Activated T-helper 2 cell treated with anti-CD3 and anti-CD28 coated beads, Interferon-gamma antibody, Interleukin-2, Interleukin-4, amounts not matched to agents 10 μg/mL and 5 μg/mL and 100 μg/mL, durations not matched to agents 14 hours and 24 hours and 36 hours (primary cell): ENCODE measurements around the gene ARMC10. TPM values are rescaled to one million over a fixed set of nuclear protein-coding genes. Genes with fewer than 3 reads are reported as not detected.
A peak's percentile ranks its signal among the peaks of the same experiment; 100 is the strongest.
"Not testable (repeated sequence)": the region's sequence is repeated elsewhere in the genome, so short reads cannot be mapped to it uniquely, and the experiment has no call there.

Source experiments
- DNase-seq: peaks from one replicate; pipeline ENCODE4 v3.0.0; 2021; ENCODE audit warnings: low spot score
- H3K27ac Mint-ChIP-seq: one replicate; pipeline ENCODE4 v1.8.0; 2021; ENCODE audit warnings: mixed read lengths
- H3K27me3 Mint-ChIP-seq: one replicate; pipeline ENCODE4 v1.8.0; 2021; ENCODE audit warnings: low read depth, mixed read lengths
- H3K36me3 Mint-ChIP-seq: one replicate; pipeline ENCODE4 v1.8.0; 2021; ENCODE audit warnings: low read depth, mixed read lengths
- H3K4me1 Mint-ChIP-seq: one replicate; pipeline ENCODE4 v1.8.0; 2021; ENCODE audit warnings: low read depth, mixed read lengths
- H3K4me3 Mint-ChIP-seq: one replicate; pipeline ENCODE4 v1.8.0; 2021; ENCODE audit warnings: low read depth, mild to moderate bottlenecking, moderate library complexity, mixed read lengths
- H3K9me3 Mint-ChIP-seq: one replicate; pipeline ENCODE4 v1.8.0; 2021; ENCODE audit warnings: mixed read lengths
- intact Hi-C: fragments of 100-400 bp; cut with micrococcal nuclease; formaldehyde crosslinking; loops from one replicate; pipeline ENCODE4 v1.15.1; 2023
- total RNA-seq: library from RNA; stranded (reverse); gene quantifications from 2 replicates; pipeline ENCODE4 v1.2.3, GENCODE V29; 2022

The ARMC10 gene
- total RNA-seq, 1 donor from 2014 or later = 46.9 TPM

DNA sequence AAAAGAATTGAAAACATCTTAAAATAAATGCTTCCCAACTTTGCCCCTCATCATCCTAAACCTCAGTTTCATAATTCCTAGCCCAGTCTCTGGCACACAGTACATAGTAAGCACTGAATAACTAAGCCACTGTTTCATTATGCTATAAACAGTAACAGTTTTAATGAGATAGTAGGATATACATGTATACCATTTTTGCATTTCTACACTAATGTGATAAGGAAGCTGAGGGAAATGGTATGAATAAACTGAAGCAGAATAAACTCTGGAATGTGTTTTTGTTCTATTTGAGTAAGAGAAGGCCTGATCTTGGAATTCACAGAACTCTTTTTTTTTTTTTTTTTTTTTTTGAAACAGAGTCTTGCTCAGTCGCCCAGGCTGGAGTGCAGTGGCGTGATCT is 65.1 kb downstream of the ARMC10 start:
- peaks cover 9% of the 10 kb centered on the region for H3K4me1 Mint-ChIP-seq
- no peak for DNase-seq

DNA sequence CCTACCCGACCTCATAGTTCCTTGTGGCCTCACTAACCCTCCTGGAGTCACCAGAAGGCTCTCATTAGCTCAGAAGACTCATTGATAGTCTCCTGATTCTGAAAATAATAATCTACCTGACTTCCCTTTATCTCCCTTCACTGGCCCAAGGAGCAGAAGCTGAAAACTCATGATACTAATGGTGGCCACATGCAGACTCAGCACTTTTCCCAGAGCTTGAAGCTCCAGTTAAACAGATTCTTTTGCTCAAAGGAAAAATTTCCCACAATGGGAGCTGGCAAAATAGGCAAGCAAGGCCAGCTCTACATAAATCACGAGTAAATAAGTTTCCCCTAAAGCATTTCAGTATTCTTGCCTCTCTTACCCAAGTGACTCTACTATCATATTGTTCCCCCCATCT is 65.7 kb downstream of the ARMC10 start:
- H3K36me3 Mint-ChIP-seq = peaks cover 24% of the 10 kb centered on the region
- peaks cover 9% of the 10 kb centered on the region for H3K4me1 Mint-ChIP-seq
- H3K27me3 Mint-ChIP-seq = no peaks in the 10 kb centered on the region
- no peak overlapping the region for H3K4me3 Mint-ChIP-seq
- no peak for DNase-seq
- H3K9me3 Mint-ChIP-seq = no peaks in the 10 kb centered on the region
- intact Hi-C loops = no loop called here
- H3K27ac Mint-ChIP-seq = no peak overlapping the region

More for the DNA sequence above, 65.1 kb downstream of the ARMC10 start:
- Mint-ChIP-seq H3K9me3 (no peaks in the 10 kb centered on the region), H3K27me3 (no peaks in the 10 kb centered on the region), H3K27ac (no peak overlapping the region), H3K4me3 (no peak overlapping the region), H3K36me3 (peaks cover 24% of the 10 kb centered on the region)
- intact Hi-C loops = no loop called here

DNA sequence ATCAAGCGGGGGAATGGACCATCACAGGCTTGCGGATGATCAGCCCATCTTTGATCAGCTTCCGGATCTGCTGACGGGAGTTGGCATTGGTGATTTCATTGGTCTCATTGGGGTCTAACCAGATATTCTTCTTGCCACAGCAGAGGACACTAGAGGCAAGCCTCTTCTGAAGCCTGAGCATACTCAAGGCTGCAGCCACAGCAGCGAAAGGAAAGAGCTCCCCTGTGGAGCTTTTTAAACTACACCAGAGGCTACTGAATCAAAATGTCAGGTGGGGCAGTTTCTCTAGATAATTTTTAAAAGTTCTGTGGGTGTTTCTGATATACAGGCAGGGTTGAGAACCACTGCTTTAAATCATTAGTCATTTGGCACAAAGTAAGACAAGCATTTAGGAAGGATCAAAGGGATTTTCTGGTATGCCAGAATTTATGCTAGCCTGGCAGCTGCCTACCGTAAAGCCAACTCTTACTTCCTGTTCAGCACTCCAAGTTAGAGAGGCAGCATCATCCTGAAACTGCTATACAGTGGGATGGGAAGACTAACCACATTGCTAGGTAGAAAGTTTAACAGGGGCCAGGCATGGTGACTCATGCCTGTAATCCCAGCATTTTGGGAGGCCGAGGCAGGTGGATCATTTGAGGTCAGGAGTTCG is 66.9 kb downstream of the ARMC10 start:
- Mint-ChIP-seq H3K27ac (no peak overlapping the region), H3K4me1 (peaks cover 16% of the 10 kb centered on the region), H3K36me3 (peaks cover 27% of the 10 kb centered on the region), H3K9me3 (no peaks in the 10 kb centered on the region), H3K4me3 (no peak overlapping the region), H3K27me3 (no peaks in the 10 kb centered on the region)
- DNase-seq = no peak
- intact Hi-C loops = no loop called here

DNA sequence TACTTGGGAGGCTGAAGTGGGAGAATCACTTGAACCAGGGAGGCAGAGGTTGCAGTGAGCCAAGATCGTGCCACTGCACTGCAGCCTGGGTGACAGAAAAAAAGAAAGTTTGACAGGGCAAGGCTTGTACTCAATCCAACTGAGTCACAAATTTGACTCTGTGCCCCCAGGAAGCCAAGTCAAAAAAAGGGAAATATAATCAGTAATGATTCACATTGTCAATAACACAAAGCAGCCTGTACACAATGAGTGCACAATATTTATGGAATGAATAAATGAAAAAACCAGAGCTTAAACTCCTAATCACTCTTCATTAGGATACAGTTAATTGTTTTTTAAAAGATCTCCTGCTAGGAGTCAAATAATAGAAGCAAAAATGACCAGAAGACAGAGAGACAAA is 67.6 kb downstream of the ARMC10 start:
- intact Hi-C loops = no loop called here
- H3K4me1 Mint-ChIP-seq = peaks cover 22% of the 10 kb centered on the region
- H3K36me3 Mint-ChIP-seq = peaks cover 27% of the 10 kb centered on the region
- no peaks in the 10 kb centered on the region for H3K27me3 Mint-ChIP-seq
- no peak for DNase-seq
- no peak overlapping the region for H3K27ac Mint-ChIP-seq
- H3K4me3 Mint-ChIP-seq = no peak overlapping the region
- no peaks in the 10 kb centered on the region for H3K9me3 Mint-ChIP-seq

DNA sequence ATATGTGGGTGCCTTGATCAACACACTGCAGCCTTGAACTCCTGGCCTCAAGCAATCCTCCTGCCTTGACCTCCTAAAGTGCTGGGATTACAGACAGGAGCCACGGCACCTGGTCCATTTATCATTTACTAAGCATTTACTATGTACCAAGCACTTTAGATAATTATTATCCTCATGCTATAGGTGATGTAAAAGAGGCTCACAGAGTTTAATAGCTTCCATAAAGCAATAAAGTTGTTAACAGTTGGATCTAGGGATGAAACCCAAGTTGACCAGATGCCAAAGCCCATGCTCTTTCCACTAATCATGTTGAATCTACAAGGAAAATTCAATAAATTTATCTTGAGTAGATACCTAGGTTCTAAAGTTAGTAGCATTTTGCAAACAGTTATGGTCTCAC is 68.9 kb downstream of the ARMC10 start:
- no peaks in the 10 kb centered on the region for H3K27me3 Mint-ChIP-seq
- intact Hi-C loops = no loop called here
- no peaks in the 10 kb centered on the region for H3K9me3 Mint-ChIP-seq
- H3K36me3 Mint-ChIP-seq = peaks cover 27% of the 10 kb centered on the region
- H3K27ac Mint-ChIP-seq = no peak overlapping the region
- peaks cover 31% of the 10 kb centered on the region for H3K4me1 Mint-ChIP-seq
- no peak for DNase-seq
- H3K4me3 Mint-ChIP-seq = no peak overlapping the region

DNA sequence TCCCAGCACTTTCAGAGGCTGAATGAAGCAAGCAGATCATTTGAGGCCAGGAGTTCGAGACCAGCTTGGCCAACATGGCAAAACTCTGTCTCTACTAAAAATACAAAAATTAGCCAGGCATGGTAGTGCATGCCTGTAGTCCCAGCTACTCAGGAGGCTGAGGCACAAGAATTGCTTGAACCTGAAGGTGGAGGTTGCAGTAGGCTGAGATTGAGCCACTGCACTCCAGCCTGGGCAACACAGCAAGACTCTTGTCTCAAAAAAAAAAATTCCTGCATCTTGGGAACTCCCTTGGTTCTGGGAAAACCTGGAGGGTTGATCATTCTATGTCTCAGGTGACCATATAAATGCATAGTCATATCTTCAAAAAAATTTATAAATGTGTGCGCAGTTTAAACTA is 69.8 kb downstream of the ARMC10 start:
- not testable (repeated sequence) for H3K9me3 Mint-ChIP-seq, H3K27ac Mint-ChIP-seq, DNase-seq, H3K4me3 Mint-ChIP-seq, H3K27me3 Mint-ChIP-seq
- Mint-ChIP-seq H3K36me3 (peaks cover 27% of the 10 kb centered on the region), H3K4me1 (peaks cover 34% of the 10 kb centered on the region)
- intact Hi-C loops = loop anchor here (5.0 kb wide), 1 partner anchor 198 kb away; the partner anchor contains the start of gene DNAJC2

DNA sequence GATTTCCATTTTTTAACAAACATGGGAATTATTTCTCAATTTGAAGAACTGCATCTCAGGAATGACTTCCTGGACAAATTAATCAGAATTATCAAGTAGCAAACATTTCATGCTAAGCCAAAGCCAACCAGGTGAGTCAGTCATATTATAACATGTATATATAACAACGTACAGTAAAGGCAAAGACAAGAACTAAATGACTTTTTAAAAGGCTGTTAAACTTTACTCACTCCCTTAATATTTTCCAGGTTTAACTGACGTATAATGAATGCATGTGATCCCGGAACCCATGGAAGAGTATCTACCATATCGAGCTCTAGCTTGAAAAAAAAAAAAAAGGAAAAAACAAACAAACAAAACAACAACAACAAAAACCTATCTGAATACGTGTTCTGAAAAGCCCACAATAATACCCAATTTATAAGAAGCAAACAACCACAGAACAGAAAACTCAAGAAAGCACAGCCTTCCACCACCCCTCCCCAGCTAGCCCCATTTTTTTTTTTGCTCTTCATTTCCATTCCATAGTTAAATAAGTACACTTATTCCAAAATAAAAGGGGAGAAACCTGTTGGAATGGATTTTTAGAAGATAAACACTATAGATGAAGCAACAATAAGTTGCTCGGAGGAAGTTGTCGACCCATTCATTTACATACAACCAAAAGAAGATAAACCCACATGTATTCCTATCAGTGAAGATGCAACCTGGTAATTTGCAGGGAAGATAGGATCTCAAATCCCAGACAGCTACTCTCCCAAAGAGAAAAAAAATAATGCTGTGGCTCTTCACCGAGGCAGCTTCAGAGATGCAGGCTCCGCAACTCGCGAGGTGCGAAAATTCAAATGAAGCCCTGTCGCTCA is 73.4 kb downstream of the ARMC10 start:
- Mint-ChIP-seq H3K9me3 (no peaks in the 10 kb centered on the region), H3K36me3 (peaks cover 7% of the 10 kb centered on the region), H3K4me1 (peaks cover 33% of the 10 kb centered on the region), H3K27ac (peak overlapping the region; percentile 97), H3K4me3 (peak overlapping the region; percentile 97), H3K27me3 (no peaks in the 10 kb centered on the region)
- DNase-seq = no peak
- intact Hi-C loops = loop anchor here (5.0 kb wide), 1 partner anchor 194 kb away; the partner anchor contains the start of gene DNAJC2

Other genes starting within 250 kb of the ARMC10 start
- gene LRRC17, start 162.1 kb upstream of the ARMC10 start, total RNA-seq = 0.18 TPM in 1 of 2 replicates, not detected in the other
- 0.41 and 0.76 TPM in 2 replicates for gene FBXL13, start 344 bp upstream of the ARMC10 start, total RNA-seq
- 9.6 and 10.7 TPM in 2 replicates for gene NAPEPLD, start 74.0 kb downstream of the ARMC10 start, total RNA-seq
- 69.2 and 71.5 TPM in 2 replicates for gene PMPCB, start 222.3 kb downstream of the ARMC10 start, total RNA-seq